HG03066 (cell line): ENCODE results near the gene C19orf73.
A peak's percentile ranks its signal among the peaks of the same experiment; 100 is the strongest.

Experiments
- ATAC-seq: cut with Tn5 transposase; IDR thresholded peaks from one replicate; pipeline ENCODE4 v1.9.1; 2021; ENCODE audit warnings: low read depth; ENCODE audit not compliant: unreplicated experiment

The C19orf73 gene

GRCh38 chr19:49118565-49119410 is at the start of gene C19orf73:
Gene C19orf73 (minus strand): TSS chr19:49119143. CDS start chr19:49119022, 121 bp downstream.
- ATAC-seq: peak; percentile 67

GRCh38 chr19:49168421-49168820 is 49.5 kb upstream of the C19orf73 start:
- no peak for ATAC-seq

GRCh38 chr19:49167857-49168409 is 49.0 kb upstream of the C19orf73 start:
- ATAC-seq: no peak

- ATAC-seq: no peak
Observed at GRCh38 chr19:49165865-49166301, 46.9 kb upstream of the C19orf73 start.

- no peak for ATAC-seq
Observed at GRCh38 chr19:49165111-49165750, 46.3 kb upstream of the C19orf73 start.

- no peak for ATAC-seq
Observed at GRCh38 chr19:49161987-49162386, 43.0 kb upstream of the C19orf73 start.

GRCh38 chr19:49160450-49161189 is 41.7 kb upstream of the C19orf73 start:
- ATAC-seq: no peak

GRCh38 chr19:49157445-49158224 is 38.7 kb upstream of the C19orf73 start, which contains the start of gene TRPM4:
Gene TRPM4 (plus strand): TSS chr19:49157792. CDS start chr19:49157867, 75 bp downstream.
- no peak for ATAC-seq

GRCh38 chr19:49155820-49156346 is 36.9 kb upstream of the C19orf73 start:
- no peak for ATAC-seq

- no peak for ATAC-seq
Observed at GRCh38 chr19:49155005-49155819, 36.3 kb upstream of the C19orf73 start, which contains the start of gene HRC. Gene HRC (minus strand): TSS chr19:49155396. CDS start chr19:49155237, 159 bp downstream.

- ATAC-seq: no peak
Observed at GRCh38 chr19:49154279-49154678, 35.3 kb upstream of the C19orf73 start.

GRCh38 chr19:49153167-49153809 is 34.3 kb upstream of the C19orf73 start:
- no peak for ATAC-seq

- ATAC-seq: no peak
Observed at GRCh38 chr19:49152119-49152550, 33.2 kb upstream of the C19orf73 start.

GRCh38 chr19:49151267-49152118 is 32.5 kb upstream of the C19orf73 start:
- no peak for ATAC-seq

- no peak for ATAC-seq
Observed at GRCh38 chr19:49150944-49151243, 32.0 kb upstream of the C19orf73 start.

GRCh38 chr19:49150106-49150943 is 31.4 kb upstream of the C19orf73 start:
- ATAC-seq: no peak
